GM12873 (cell line): Measurements from ENCODE around the gene COL19A1.

Experiments
- CTCF ChIP-seq: IDR thresholded peaks from 2 replicates; pipeline ENCODE4 v1.5.1; 2012; ENCODE audit warnings: low read depth, mild to moderate bottlenecking, moderate library complexity, low read length, control low read depth; ENCODE audit not compliant: insufficient read depth; ENCODE audit errors: missing control alignments

Gene COL19A1

GRCh38 chr6:69957985-69958559 is 91.7 kb downstream of the COL19A1 start:
- TF ChIP-seq CTCF, result no peak

- TF ChIP-seq CTCF, result no peak
Observed at GRCh38 chr6:69958978-69959377, 92.6 kb downstream of the COL19A1 start.

GRCh38 chr6:69973138-69973537 is 106.8 kb downstream of the COL19A1 start:
- no peak for TF ChIP-seq CTCF

GRCh38 chr6:69973763-69974162 is 107.4 kb downstream of the COL19A1 start:
- no peak for TF ChIP-seq CTCF

GRCh38 chr6:69974193-69974592 is 107.8 kb downstream of the COL19A1 start:
- TF ChIP-seq CTCF, result no peak

- no peak for TF ChIP-seq CTCF
Observed at GRCh38 chr6:69976591-69977090, 110.3 kb downstream of the COL19A1 start.

- TF ChIP-seq CTCF, result no peak
Observed at GRCh38 chr6:69980624-69981023, 114.3 kb downstream of the COL19A1 start.
